HAP-1 (cell line): ENCODE measurements around the gene TMEM178A.

Experiments
- DNase-seq, 2 experiments: peaks; one replicate each; pipeline ENCODE4 v3.0.0-alpha.2; 2016 to 2020; ENCODE audit warnings: low spot score in 2 of 2
- H3K27me3 ChIP-seq: fragments of 250-450 bp; sonication (Bioruptor Pico); 2 replicates; pipeline ENCODE4 v1.5.1; 2020; ENCODE audit warnings: low read depth, mild to moderate bottlenecking, moderate library complexity
- H3K36me3 ChIP-seq: fragments of 250-450 bp; sonication (Bioruptor Pico); replicated peaks from 2 replicates; pipeline ENCODE4 v1.5.1; 2020; ENCODE audit warnings: mild to moderate bottlenecking
- H3K4me1 ChIP-seq: fragments of 250-450 bp; sonication (Bioruptor Pico); 2 replicates; pipeline ENCODE4 v1.5.1; 2020; ENCODE audit warnings: mild to moderate bottlenecking
- H3K4me3 ChIP-seq: fragments of 250-450 bp; sonication (Bioruptor Pico); 2 replicates; pipeline ENCODE4 v1.5.1; 2020; ENCODE audit warnings: mild to moderate bottlenecking, moderate library complexity
- H3K9me3 ChIP-seq: fragments of 250-450 bp; sonication (Bioruptor Pico); 2 replicates; pipeline ENCODE4 v1.5.1; 2020; ENCODE audit warnings: mild to moderate bottlenecking, moderate library complexity
- in situ Hi-C: fragments of 300-500 bp; cut with MboI; formaldehyde crosslinking; loops from 3 replicates; pipeline ENCODE4 v1.14.3; 2020; ENCODE audit warnings: low sequenced_read_pairs, inconsistent platforms, mixed read lengths

The TMEM178A gene

GRCh38 chr2:39671604-39672003 is 5.9 kb downstream of the TMEM178A start:
- Histone ChIP-seq H3K36me3 (no peaks in the 10 kb centered on the region; the same call in 1 of the 2 replicates), H3K9me3 (no peaks in the 10 kb centered on the region), H3K4me3 (no peak overlapping the region), H3K27me3 (peaks cover 8% of the 10 kb centered on the region; the same call in 1 of the 2 replicates), H3K4me1 (peaks cover 3% of the 10 kb centered on the region; the same call in 1 of the 2 replicates)
- in situ Hi-C loops, result no loop called here
- DNase-seq, result no peak

GRCh38 chr2:39673018-39673417 is 7.3 kb downstream of the TMEM178A start:
- DNase-seq, result no peak
- Histone ChIP-seq H3K4me3 (no peak overlapping the region), H3K36me3 (no peaks in the 10 kb centered on the region; the same call in 1 of the 2 replicates), H3K27me3 (0 out of 2 replicates have a peak, but pooled peaks cover 4% of the 10 kb centered on the region), H3K9me3 (peaks cover 4% of the 10 kb centered on the region; the same call in 1 of the 2 replicates), H3K4me1 (no peaks in the 10 kb centered on the region)
- in situ Hi-C loops, result no loop called here

- no peaks in the 10 kb centered on the region for H3K36me3 ChIP-seq
- H3K4me3 ChIP-seq, result no peak overlapping the region
- no peaks in the 10 kb centered on the region for H3K4me1 ChIP-seq
- H3K9me3 ChIP-seq, result peaks cover 4% of the 10 kb centered on the region; the same call in 1 of the 2 replicates
- no peak for DNase-seq
- in situ Hi-C loops, result no loop called here
- no peaks in the 10 kb centered on the region for H3K27me3 ChIP-seq
These were observed 10.6 kb downstream of the TMEM178A start for GRCh38 chr2:39676342-39676741.

- H3K36me3 ChIP-seq, result no peaks in the 10 kb centered on the region
- no peaks in the 10 kb centered on the region for H3K27me3 ChIP-seq
- H3K4me3 ChIP-seq, result no peak overlapping the region
- no peaks in the 10 kb centered on the region for H3K4me1 ChIP-seq
- in situ Hi-C loops, result no loop called here
- no peak for DNase-seq
- peaks cover 4% of the 10 kb centered on the region; the same call in 1 of the 2 replicates for H3K9me3 ChIP-seq
These were observed 12.5 kb downstream of the TMEM178A start for GRCh38 chr2:39678170-39678569.

- H3K4me1 ChIP-seq, result no peaks in the 10 kb centered on the region
- no peaks in the 10 kb centered on the region for H3K36me3 ChIP-seq
- H3K27me3 ChIP-seq, result no peaks in the 10 kb centered on the region
- H3K9me3 ChIP-seq, result peaks cover 4% of the 10 kb centered on the region; the same call in 1 of the 2 replicates
- in situ Hi-C loops, result no loop called here
- no peak for DNase-seq
- H3K4me3 ChIP-seq, result no peak overlapping the region
These were observed 14.1 kb downstream of the TMEM178A start for GRCh38 chr2:39679805-39680204.

- DNase-seq, result no peak
- Histone ChIP-seq H3K9me3 (peaks cover 2% of the 10 kb centered on the region; the same call in 1 of the 2 replicates), H3K4me1 (no peaks in the 10 kb centered on the region), H3K27me3 (no peaks in the 10 kb centered on the region), H3K36me3 (no peaks in the 10 kb centered on the region), H3K4me3 (no peak overlapping the region)
- in situ Hi-C loops, result no loop called here
These were observed 16.5 kb downstream of the TMEM178A start for GRCh38 chr2:39682066-39682692.

GRCh38 chr2:39683022-39683699 is 17.4 kb downstream of the TMEM178A start:
- Histone ChIP-seq H3K4me3 (no peak overlapping the region), H3K4me1 (no peaks in the 10 kb centered on the region), H3K36me3 (no peaks in the 10 kb centered on the region), H3K9me3 (no peaks in the 10 kb centered on the region), H3K27me3 (no peaks in the 10 kb centered on the region)
- in situ Hi-C loops, result no loop called here
- DNase-seq, result no peak

- in situ Hi-C loops, result no loop called here
- Histone ChIP-seq H3K4me3 (no peak overlapping the region), H3K27me3 (no peaks in the 10 kb centered on the region), H3K36me3 (no peaks in the 10 kb centered on the region), H3K9me3 (no peaks in the 10 kb centered on the region), H3K4me1 (peaks cover 7% of the 10 kb centered on the region)
- no peak for DNase-seq
These were observed 18.7 kb downstream of the TMEM178A start for GRCh38 chr2:39684464-39684863.

GRCh38 chr2:39685126-39685525 is 19.4 kb downstream of the TMEM178A start:
- Histone ChIP-seq H3K4me3 (no peak overlapping the region), H3K36me3 (no peaks in the 10 kb centered on the region), H3K27me3 (no peaks in the 10 kb centered on the region), H3K4me1 (peaks cover 11% of the 10 kb centered on the region), H3K9me3 (no peaks in the 10 kb centered on the region)
- DNase-seq, result no peak
- in situ Hi-C loops, result no loop called here

GRCh38 chr2:39686456-39686855 is 20.7 kb downstream of the TMEM178A start:
- Histone ChIP-seq H3K36me3 (no peaks in the 10 kb centered on the region), H3K9me3 (no peaks in the 10 kb centered on the region), H3K4me3 (no peak overlapping the region), H3K27me3 (no peaks in the 10 kb centered on the region), H3K4me1 (peaks cover 11% of the 10 kb centered on the region)
- in situ Hi-C loops, result no loop called here
- no peak for DNase-seq

GRCh38 chr2:39688181-39688580 is 22.5 kb downstream of the TMEM178A start:
- in situ Hi-C loops, result no loop called here
- Histone ChIP-seq H3K36me3 (no peaks in the 10 kb centered on the region), H3K27me3 (no peaks in the 10 kb centered on the region), H3K9me3 (no peaks in the 10 kb centered on the region), H3K4me1 (peaks cover 11% of the 10 kb centered on the region), H3K4me3 (no peak overlapping the region)
- no peak for DNase-seq

GRCh38 chr2:39689272-39689841 is 23.6 kb downstream of the TMEM178A start:
- DNase-seq, result peak in 1 of 2 experiments; percentile 60
- Histone ChIP-seq H3K4me3 (no peak overlapping the region), H3K4me1 (peaks cover 11% of the 10 kb centered on the region), H3K27me3 (no peaks in the 10 kb centered on the region), H3K36me3 (no peaks in the 10 kb centered on the region), H3K9me3 (no peaks in the 10 kb centered on the region)
- in situ Hi-C loops, result no loop called here

- in situ Hi-C loops, result no loop called here
- Histone ChIP-seq H3K9me3 (no peaks in the 10 kb centered on the region), H3K4me1 (peaks cover 11% of the 10 kb centered on the region), H3K27me3 (no peaks in the 10 kb centered on the region), H3K4me3 (no peak overlapping the region), H3K36me3 (no peaks in the 10 kb centered on the region)
- no peak for DNase-seq
These were observed 24.2 kb downstream of the TMEM178A start for GRCh38 chr2:39689876-39690275.

- Histone ChIP-seq H3K9me3 (no peaks in the 10 kb centered on the region), H3K4me3 (no peak overlapping the region), H3K36me3 (no peaks in the 10 kb centered on the region), H3K4me1 (peaks cover 24% of the 10 kb centered on the region), H3K27me3 (no peaks in the 10 kb centered on the region)
- in situ Hi-C loops, result no loop called here
- no peak for DNase-seq
These were observed 27.5 kb downstream of the TMEM178A start for GRCh38 chr2:39693245-39693644.
